ENCODE results near the gene CPNE7. TPM values are rescaled to one million over a fixed set of nuclear protein-coding genes. Genes with fewer than 3 reads are reported as not detected.

CPNE7 gene
- total RNA-seq, 4 donors from 2014 or later: 0.44 to 1.1 TPM; not detected in 2

GRCh38 chr16:89600956-89601355, 25.4 kb downstream of the CPNE7 start:
- intact Hi-C loops (cut with DNase I): no loop called here
- H3K36me3 ChIP-seq: no peaks in the 10 kb centered on the region
- no peaks in the 10 kb centered on the region for H3K27me3 ChIP-seq
- no peak overlapping the region for H3K4me3 ChIP-seq (replicated peaks in 1 of 3)
- H3K9me3 ChIP-seq: no peaks in the 10 kb centered on the region
- DNase-seq: no peak
- TF ChIP-seq CTCF (IDR thresholded peaks at IDR 0.05) (no peak), POLR2A (IDR thresholded peaks at IDR 0.05) (no peak)
- peaks cover 0 to 9% of the 10 kb centered on the region in 2 donors for H3K4me1 ChIP-seq
- WGBS, 2 donors: 72 to 82% methylated on average over 8 of the region's 8 CpGs
- no peak overlapping the region for H3K27ac ChIP-seq

- no peak for TF ChIP-seq CTCF (IDR thresholded peaks at IDR 0.05)
- TF ChIP-seq POLR2A (IDR thresholded peaks at IDR 0.05): no peak
- Histone ChIP-seq H3K4me3 (replicated peaks in 1 of 3) (no peak overlapping the region), H3K36me3 (no peaks in the 10 kb centered on the region), H3K27ac (no peak overlapping the region), H3K9me3 (no peaks in the 10 kb centered on the region), H3K27me3 (no peaks in the 10 kb centered on the region), H3K4me1 (peaks cover 0 to 9% of the 10 kb centered on the region in 2 donors)
- 56 to 67% methylated on average over 13 to 22 of the region's 22 CpGs for WGBS, 2 donors
- no peak for DNase-seq
- intact Hi-C loops (cut with DNase I): no loop called here
Measured at GRCh38 chr16:89601906-89602272, 26.3 kb downstream of the CPNE7 start.

- intact Hi-C loops (cut with DNase I): no loop called here
- WGBS, 2 donors: 4 to 7% methylated on average over 14 to 17 of the region's 22 CpGs
- H3K27me3 ChIP-seq: no peaks in the 10 kb centered on the region
- no peak overlapping the region for H3K4me3 ChIP-seq (replicated peaks in 1 of 3)
- peak in 1 of 2 donors; percentile 12 for DNase-seq
- no peaks in the 10 kb centered on the region for H3K36me3 ChIP-seq
- peaks cover 0 to 9% of the 10 kb centered on the region in 2 donors for H3K4me1 ChIP-seq
- no peaks in the 10 kb centered on the region for H3K9me3 ChIP-seq
- H3K27ac ChIP-seq: no peak overlapping the region
- TF ChIP-seq CTCF (IDR thresholded peaks at IDR 0.05): no peak
- TF ChIP-seq POLR2A (IDR thresholded peaks at IDR 0.05): no peak
Measured at GRCh38 chr16:89602273-89602951, 26.9 kb downstream of the CPNE7 start.

- WGBS, 2 donors: 49 to 64% methylated on average over 4 to 5 of the region's 5 CpGs
- TF ChIP-seq POLR2A (IDR thresholded peaks at IDR 0.05): no peak
- no peak for TF ChIP-seq CTCF (IDR thresholded peaks at IDR 0.05)
- Histone ChIP-seq H3K27ac (no peak overlapping the region), H3K4me1 (peaks cover 0 to 9% of the 10 kb centered on the region in 2 donors), H3K4me3 (replicated peaks in 1 of 3) (no peak overlapping the region), H3K36me3 (no peaks in the 10 kb centered on the region), H3K9me3 (no peaks in the 10 kb centered on the region), H3K27me3 (no peaks in the 10 kb centered on the region)
- no peak for DNase-seq
- intact Hi-C loops (cut with DNase I): no loop called here
Measured at GRCh38 chr16:89602952-89603590, 27.5 kb downstream of the CPNE7 start.

- no peaks in the 10 kb centered on the region for H3K9me3 ChIP-seq
- H3K27me3 ChIP-seq: no peaks in the 10 kb centered on the region
- intact Hi-C loops (cut with DNase I): no loop called here
- DNase-seq: no peak
- H3K36me3 ChIP-seq: no peaks in the 10 kb centered on the region
- no peak overlapping the region for H3K27ac ChIP-seq
- WGBS, 2 donors: 85 to 92% methylated on average over 15 to 16 of the region's 16 CpGs
- H3K4me3 ChIP-seq (replicated peaks in 1 of 3): no peak overlapping the region
- TF ChIP-seq CTCF (IDR thresholded peaks at IDR 0.05): no peak
- TF ChIP-seq POLR2A (IDR thresholded peaks at IDR 0.05): no peak
- peaks cover 0 to 9% of the 10 kb centered on the region in 2 donors for H3K4me1 ChIP-seq
Measured at GRCh38 chr16:89604764-89605163, 29.2 kb downstream of the CPNE7 start.
